Neuronal stem cell (in vitro differentiated cells): Measurements from ENCODE around the gene GLDC.

Source experiments
- DNase-seq: peaks from one replicate; pipeline ENCODE4 v3.0.0-alpha.2; 2013; ENCODE audit warnings: low spot score
- H2AFZ ChIP-seq: one replicate; pipeline ENCODE4 v1.6.1; 2013; ENCODE audit warnings: mild to moderate bottlenecking, low read length, inconsistent platforms
- H2AK5ac ChIP-seq: 2 replicates; pipeline ENCODE4 v1.6.1; 2013; ENCODE audit warnings: low read depth, mild to moderate bottlenecking, inconsistent platforms, low read length, moderate library complexity, mixed read lengths
- H2BK120ac ChIP-seq: 2 replicates; pipeline ENCODE4 v1.6.1; 2013; ENCODE audit warnings: low read depth, mild to moderate bottlenecking, inconsistent platforms, low read length, moderate library complexity, mixed read lengths
- H2BK12ac ChIP-seq: one replicate; pipeline ENCODE4 v1.6.1; 2013; ENCODE audit warnings: low read length, inconsistent platforms
- H2BK15ac ChIP-seq: 2 replicates; pipeline ENCODE4 v1.6.1; 2013; ENCODE audit warnings: mild to moderate bottlenecking, low read length, inconsistent platforms, mixed read lengths
- H2BK5ac ChIP-seq: one replicate; pipeline ENCODE4 v1.6.1; 2013; ENCODE audit warnings: inconsistent platforms, mild to moderate bottlenecking, low read length, moderate library complexity
- H3K14ac ChIP-seq: one replicate; pipeline ENCODE4 v1.6.1; 2013; ENCODE audit warnings: low read length, inconsistent platforms
- H3K18ac ChIP-seq: 2 replicates; pipeline ENCODE4 v1.6.1; 2013; ENCODE audit warnings: low read length, inconsistent platforms
- H3K23ac ChIP-seq: 2 replicates; pipeline ENCODE4 v1.6.1; 2013; ENCODE audit warnings: low read depth, mild to moderate bottlenecking, mixed read lengths, low read length, inconsistent platforms; ENCODE audit not compliant: poor library complexity
- H3K27ac ChIP-seq: replicated peaks from 3 replicates; pipeline ENCODE4 v1.5.1; 2013; ENCODE audit warnings: low read length, inconsistent platforms
- H3K27me3 ChIP-seq, 3 experiments: 2 replicates each; pipeline ENCODE4 v1.6.1; 2013; ENCODE audit warnings: low read length in 3 of 3, mild to moderate bottlenecking in 2 of 3, inconsistent platforms in 1 of 3, low read depth in 1 of 3, mixed read lengths in 1 of 3, moderate library complexity in 1 of 3; ENCODE audit not compliant: control insufficient read depth in 3 of 3, insufficient read depth in 3 of 3
- H3K36me3 ChIP-seq, 2 donors: replicated peaks in 1 of 2; 2 replicates each; pipeline ENCODE4 v1.6.1; 2013; ENCODE audit warnings: low read length in 2 of 2; ENCODE audit not compliant: control insufficient read depth in 2 of 2, insufficient read depth in 2 of 2
- H3K4ac ChIP-seq: 2 replicates; pipeline ENCODE4 v1.6.1; 2013; ENCODE audit warnings: inconsistent platforms, mild to moderate bottlenecking, low read length, moderate library complexity
- H3K4me1 ChIP-seq, 2 donors: 1 replicate in 1 of 2; 2 replicates in 1 of 2; pipeline ENCODE4 v1.6.1; 2013; ENCODE audit warnings: low read length in 2 of 2, low read depth in 1 of 2; ENCODE audit not compliant: control insufficient read depth in 2 of 2, insufficient read depth in 1 of 2
- H3K4me2 ChIP-seq: one replicate; pipeline ENCODE4 v1.6.1; 2013; ENCODE audit warnings: mild to moderate bottlenecking, low read length, inconsistent platforms; ENCODE audit not compliant: insufficient read depth, poor library complexity, severe bottlenecking
- H3K4me3 ChIP-seq, 2 donors: 2 replicates each; pipeline ENCODE4 v1.5.1; 2013; ENCODE audit warnings: low read length in 2 of 2, mild to moderate bottlenecking in 2 of 2, inconsistent platforms in 1 of 2, moderate library complexity in 1 of 2
- H3K79me1 ChIP-seq: one replicate; pipeline ENCODE4 v1.6.1; 2013; ENCODE audit warnings: low read depth, mild to moderate bottlenecking, inconsistent platforms, low read length, moderate library complexity
- H3K9ac ChIP-seq: one replicate; pipeline ENCODE4 v1.6.1; 2013; ENCODE audit warnings: mild to moderate bottlenecking, low read depth, low read length, inconsistent platforms; ENCODE audit not compliant: poor library complexity
- H3K9me3 ChIP-seq, 2 donors: replicated peaks in 1 of 2; 2 replicates each; pipeline versions ENCODE3 to v1.6.1; 2013; ENCODE audit warnings: low read length in 2 of 2, mild to moderate bottlenecking in 2 of 2, inconsistent platforms in 1 of 2, low read depth in 1 of 2, mixed read lengths in 1 of 2, moderate library complexity in 1 of 2; ENCODE audit not compliant: control insufficient read depth in 2 of 2, insufficient read depth in 1 of 2
- H4K8ac ChIP-seq: one replicate; pipeline ENCODE4 v1.6.1; 2013; ENCODE audit warnings: low read depth, mild to moderate bottlenecking, inconsistent platforms, low read length, moderate library complexity
- H4K91ac ChIP-seq: one replicate; pipeline ENCODE4 v1.6.1; 2013; ENCODE audit warnings: low read length, low read depth, mild to moderate bottlenecking, inconsistent platforms; ENCODE audit not compliant: poor library complexity
- WGBS, 2 donors: extraction: QIAGEN DNeasy Blood & Tissue Kit; methylation state at CpG; one replicate each; pipeline ENCODE4 v1.1.7; 2013; ENCODE audit warnings: missing lambda C conversion rate in 2 of 2, mixed read lengths in 1 of 2; ENCODE audit not compliant: insufficient read length in 2 of 2, insufficient replicate concordance in 1 of 2; ENCODE audit errors: extremely low coverage in 2 of 2; 5-methylcytosine and 5-hydroxymethylcytosine counted together

GLDC gene

DNA sequence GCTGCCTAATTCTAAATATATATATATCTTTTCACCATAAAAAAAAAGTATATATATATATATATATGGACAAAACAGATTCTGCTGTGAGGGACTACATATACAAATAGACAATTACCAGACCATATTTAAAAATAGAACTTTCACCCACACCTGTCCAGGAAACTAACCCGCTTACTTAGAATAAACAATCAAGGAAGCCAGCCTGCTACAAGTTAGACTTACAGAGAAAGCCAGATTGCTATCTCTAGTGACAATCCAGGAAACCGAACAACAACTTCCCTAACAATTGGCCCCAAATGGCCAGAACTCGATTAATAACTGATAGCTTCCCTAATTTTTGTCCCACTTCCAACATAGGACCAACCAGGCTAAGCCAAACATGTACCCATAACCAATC is 5.9 kb downstream of the GLDC start:
- H3K18ac ChIP-seq, result no peak overlapping the region
- no peak overlapping the region for H2BK12ac ChIP-seq
- H3K27me3 ChIP-seq, result no peaks in the 10 kb centered on the region
- H3K27ac ChIP-seq, result no peak overlapping the region
- H2AK5ac ChIP-seq, result no peak overlapping the region
- peaks cover 4% of the 10 kb centered on the region for H3K79me1 ChIP-seq
- H3K4me2 ChIP-seq, result no peak overlapping the region
- H3K4me1 ChIP-seq, result peaks cover 8 to 9% of the 10 kb centered on the region in 2 donors
- no peak overlapping the region for H3K4me3 ChIP-seq
- H4K8ac ChIP-seq, result no peak overlapping the region
- H3K23ac ChIP-seq, result no peak overlapping the region
- H4K91ac ChIP-seq, result no peak overlapping the region
- H3K36me3 ChIP-seq, result peaks cover 4 to 67% of the 10 kb centered on the region in 2 donors
- no peak for DNase-seq
- peaks cover 0 to 3% of the 10 kb centered on the region in 2 donors for H3K9me3 ChIP-seq
- H3K9ac ChIP-seq, result no peak overlapping the region
- H3K14ac ChIP-seq, result no peak overlapping the region
- H2AFZ ChIP-seq, result no peak overlapping the region
- H2BK5ac ChIP-seq, result no peak overlapping the region
- no CpG with 5 or more reads among the region's 3 CpGs for WGBS, 2 donors
- no peak overlapping the region for H3K4ac ChIP-seq
- H2BK120ac ChIP-seq, result no peak overlapping the region
- no peak overlapping the region for H2BK15ac ChIP-seq

GRCh38 chr9:6634444-6634843 is 11.1 kb downstream of the GLDC start:
- Histone ChIP-seq H3K9me3 (peaks cover 0 to 6% of the 10 kb centered on the region in 2 donors), H3K79me1 (peaks cover 3% of the 10 kb centered on the region), H2AK5ac (no peak overlapping the region), H4K91ac (no peak overlapping the region), H2BK15ac (no peak overlapping the region), H3K36me3 (peaks cover 0 to 51% of the 10 kb centered on the region in 2 donors), H3K4me2 (no peak overlapping the region), H3K27ac (no peak overlapping the region), H3K14ac (no peak overlapping the region), H4K8ac (no peak overlapping the region), H2AFZ (no peak overlapping the region), H3K4me3 (no peak overlapping the region), H2BK12ac (no peak overlapping the region), H3K18ac (no peak overlapping the region), H2BK5ac (no peak overlapping the region), H3K4ac (no peak overlapping the region), H2BK120ac (no peak overlapping the region), H3K4me1 (peaks cover 8 to 21% of the 10 kb centered on the region in 2 donors), H3K27me3 (no peaks in the 10 kb centered on the region), H3K9ac (no peak overlapping the region), H3K23ac (no peak overlapping the region)
- DNase-seq, result no peak
- no CpG with 5 or more reads among the region's 7 CpGs for WGBS, 2 donors

GRCh38 chr9:6633378-6633777 is 12.2 kb downstream of the GLDC start:
- Histone ChIP-seq H3K27ac (no peak overlapping the region), H3K9me3 (peaks cover 0 to 6% of the 10 kb centered on the region in 2 donors), H3K27me3 (no peaks in the 10 kb centered on the region), H3K4ac (no peak overlapping the region), H3K36me3 (peaks cover 0 to 47% of the 10 kb centered on the region in 2 donors), H2BK5ac (no peak overlapping the region), H3K9ac (no peak overlapping the region), H3K18ac (no peak overlapping the region), H2BK120ac (no peak overlapping the region), H2AK5ac (no peak overlapping the region), H2BK15ac (no peak overlapping the region), H3K23ac (no peak overlapping the region), H4K8ac (no peak overlapping the region), H3K14ac (no peak overlapping the region), H3K4me3 (no peak overlapping the region), H4K91ac (no peak overlapping the region), H3K4me1 (peaks cover 14 to 23% of the 10 kb centered on the region in 2 donors), H2BK12ac (no peak overlapping the region), H2AFZ (no peak overlapping the region), H3K79me1 (peaks cover 3% of the 10 kb centered on the region), H3K4me2 (no peak overlapping the region)
- DNase-seq, result no peak
- no CpG with 5 or more reads among the region's 3 CpGs for WGBS, 2 donors

DNA sequence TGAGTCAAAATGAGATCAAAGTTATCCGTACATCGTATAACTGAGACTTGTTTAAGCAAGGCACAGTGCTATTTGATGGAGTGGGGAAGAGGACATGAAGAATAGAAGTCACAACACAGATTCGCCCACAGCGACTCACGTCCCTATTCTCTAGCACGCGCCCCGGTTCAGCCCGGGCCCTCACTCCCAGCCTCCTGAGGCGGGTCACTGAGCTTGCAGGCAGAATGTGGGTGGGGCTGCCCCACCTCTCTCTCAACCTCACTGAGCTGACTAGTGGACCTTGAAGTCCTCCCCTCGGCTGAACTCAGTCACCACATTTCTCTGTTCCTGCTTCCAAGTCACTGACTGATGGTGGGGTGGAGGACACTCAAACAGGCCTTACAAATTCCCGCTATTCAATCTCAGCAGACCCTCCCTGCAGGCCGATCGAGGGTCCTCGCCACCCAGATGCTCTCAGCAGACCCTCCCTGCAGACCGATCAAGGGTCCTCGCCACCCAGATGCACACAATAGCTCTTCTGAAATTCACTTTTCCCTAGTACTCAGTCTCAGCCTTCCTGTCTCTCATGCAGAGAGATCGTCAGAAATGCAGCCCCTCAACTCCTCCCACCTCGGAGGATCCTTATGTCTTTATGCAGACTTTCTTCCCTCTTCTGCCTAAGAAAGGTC is 12.9 kb downstream of the GLDC start:
- no peak overlapping the region for H4K91ac ChIP-seq
- H3K36me3 ChIP-seq, result peaks cover 0 to 41% of the 10 kb centered on the region in 2 donors
- H2AFZ ChIP-seq, result no peak overlapping the region
- peaks cover 21 to 27% of the 10 kb centered on the region in 2 donors for H3K4me1 ChIP-seq
- H3K23ac ChIP-seq, result no peak overlapping the region
- no peak overlapping the region for H3K27ac ChIP-seq
- no peak overlapping the region for H3K4me3 ChIP-seq
- H2BK15ac ChIP-seq, result no peak overlapping the region
- H4K8ac ChIP-seq, result no peak overlapping the region
- no peak overlapping the region for H2BK5ac ChIP-seq
- H3K9me3 ChIP-seq, result peaks cover 0 to 6% of the 10 kb centered on the region in 2 donors
- H2AK5ac ChIP-seq, result no peak overlapping the region
- no peak overlapping the region for H2BK120ac ChIP-seq
- no peak overlapping the region for H3K14ac ChIP-seq
- H2BK12ac ChIP-seq, result no peak overlapping the region
- H3K4me2 ChIP-seq, result no peak overlapping the region
- no peak for DNase-seq
- peak overlapping the region; percentile 16 for H3K18ac ChIP-seq
- H3K27me3 ChIP-seq, result no peaks in the 10 kb centered on the region
- WGBS, 2 donors, result no CpG with 5 or more reads among the region's 19 CpGs
- H3K9ac ChIP-seq, result peak overlapping the region; percentile 6
- peaks cover 3% of the 10 kb centered on the region for H3K79me1 ChIP-seq
- no peak overlapping the region for H3K4ac ChIP-seq
